Hematopoietic multipotent progenitor cell treated with erythropoietin and hydrocortisone succinate and interleukin-3 and kit ligand, for 6 days (in vitro differentiated cells): ENCODE measurements around the gene AFDN.

Experiments used
- DNase-seq: peaks from one replicate; pipeline ENCODE4 v3.0.0-alpha.2; 2015

AFDN gene

GRCh38 chr6:167817729-167818128 is 9.0 kb upstream of the AFDN start:
- no peak for DNase-seq

- DNase-seq = no peak
Measured at GRCh38 chr6:167819576-167819975, 7.1 kb upstream of the AFDN start.

GRCh38 chr6:167820681-167821080 is 6.0 kb upstream of the AFDN start:
- DNase-seq = no peak

GRCh38 chr6:167824591-167825331 is 1.9 kb upstream of the AFDN start:
- no peak for DNase-seq

- peak; percentile 20 for DNase-seq
Measured at GRCh38 chr6:167825332-167826229, 1.1 kb upstream of the AFDN start.

- peak; percentile 66 for DNase-seq
Measured at GRCh38 chr6:167826230-167826895, 348 bp upstream of the AFDN start.

- peak; percentile 19 for DNase-seq
Measured at GRCh38 chr6:167827583-167828324, 1.0 kb downstream of the AFDN start.

- no peak for DNase-seq
Measured at GRCh38 chr6:167828325-167828956, 1.7 kb downstream of the AFDN start.

GRCh38 chr6:167829513-167829912 is 2.8 kb downstream of the AFDN start:
- no peak for DNase-seq

GRCh38 chr6:167831281-167831828 is 4.6 kb downstream of the AFDN start:
- DNase-seq = no peak

- peak; percentile 14 for DNase-seq
Measured at GRCh38 chr6:167832497-167833395, 6.0 kb downstream of the AFDN start.

- DNase-seq = no peak
Measured at GRCh38 chr6:167833396-167833763, 6.7 kb downstream of the AFDN start.

- DNase-seq = no peak
Measured at GRCh38 chr6:167835260-167835659, 8.5 kb downstream of the AFDN start.

GRCh38 chr6:167836721-167837120 is 10.0 kb downstream of the AFDN start:
- DNase-seq = no peak

- no peak for DNase-seq
Measured at GRCh38 chr6:167838207-167838748, 11.6 kb downstream of the AFDN start.

- no peak for DNase-seq
Measured at GRCh38 chr6:167839343-167839742, 12.6 kb downstream of the AFDN start.

GRCh38 chr6:167839755-167840154 is 13.0 kb downstream of the AFDN start:
- DNase-seq = no peak

- DNase-seq = no peak
Measured at GRCh38 chr6:167840160-167840525, 13.4 kb downstream of the AFDN start.

- no peak for DNase-seq
Measured at GRCh38 chr6:167840526-167841179, 13.9 kb downstream of the AFDN start.

- no peak for DNase-seq
Measured at GRCh38 chr6:167841981-167842380, 15.3 kb downstream of the AFDN start.
